ENCODE measurements around the gene TSGA10.
"Not testable (repeated sequence)": the region's sequence is repeated elsewhere in the genome, so short reads cannot be mapped to it uniquely, and the experiment has no call there.

Gene TSGA10

GRCh38 chr2:99152199-99152895 lies 2.4 kb downstream of the TSGA10 start:
- DNase-seq, result no peak

DNA sequence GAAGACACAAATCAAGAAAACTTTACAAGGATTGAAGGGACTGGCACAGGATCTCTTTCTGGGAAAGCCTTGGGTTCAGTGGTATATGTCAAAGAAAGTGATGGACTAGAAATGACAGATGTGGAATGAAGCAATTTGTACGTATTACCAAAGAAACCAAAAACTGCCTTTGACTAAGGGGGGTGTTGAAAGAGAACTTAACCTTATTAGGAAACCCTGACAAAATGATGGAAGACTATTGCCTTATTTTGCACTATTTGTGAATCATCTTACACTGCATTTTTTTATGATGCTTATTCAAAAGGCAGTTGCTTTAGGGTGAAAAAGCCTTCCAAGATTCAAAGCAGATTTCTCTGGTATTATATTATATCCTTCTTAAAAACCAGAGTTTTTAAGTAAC lies 4.0 kb downstream of the TSGA10 start:
- DNase-seq, result no peak

- DNase-seq, result peak; percentile 70
Measured at GRCh38 chr2:99141110-99142108, 13.3 kb downstream of the TSGA10 start, which contains the start of gene C2orf15. Gene C2orf15 (plus strand): TSS chr2:99141707. CDS start chr2:99150559, 8,852 bp downstream.

DNA sequence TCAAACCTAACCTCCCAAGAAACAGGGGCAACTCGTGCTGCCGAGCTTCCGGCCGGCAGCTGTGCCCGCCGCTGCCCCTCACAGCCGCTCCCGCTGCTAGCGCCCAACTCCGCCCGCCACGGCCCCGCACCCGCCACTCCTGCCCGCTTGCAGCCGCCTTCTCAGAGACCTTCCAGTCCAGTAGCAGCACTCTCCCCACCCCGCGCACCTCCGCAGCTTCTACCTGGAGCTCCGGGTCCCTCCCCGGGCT lies 14.0 kb downstream of the TSGA10 start:
- no peak for DNase-seq

GRCh38 chr2:99140056-99140859 lies 14.5 kb downstream of the TSGA10 start:
- DNase-seq, result no peak

DNA sequence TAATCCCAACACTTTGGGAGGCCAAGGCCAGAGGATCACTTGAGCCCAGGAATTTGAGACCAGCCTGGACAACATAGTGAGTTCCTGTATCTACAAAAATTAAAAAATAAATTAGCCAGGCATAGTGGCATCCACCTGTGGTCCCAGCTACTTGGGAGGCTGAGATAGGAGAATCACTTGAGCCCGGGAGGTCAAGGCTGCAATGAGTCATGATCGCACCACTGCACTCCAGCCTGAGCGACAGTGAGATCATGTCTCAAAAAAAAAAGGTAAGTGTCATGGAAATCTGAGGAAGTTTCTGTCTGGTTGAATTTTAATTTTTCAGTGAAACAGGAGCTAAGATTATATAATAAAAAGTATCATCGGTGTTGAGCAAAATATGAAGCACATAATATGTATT lies 15.7 kb downstream of the TSGA10 start:
- no peak for DNase-seq

- DNase-seq, result not testable (repeated sequence)
Measured at GRCh38 chr2:99135044-99135556, 19.6 kb downstream of the TSGA10 start.

- DNase-seq, result no peak
Measured at GRCh38 chr2:99127981-99128380, 26.8 kb downstream of the TSGA10 start.

- DNase-seq, result no peak
Measured at GRCh38 chr2:99112617-99113016, 42.1 kb downstream of the TSGA10 start.

DNA sequence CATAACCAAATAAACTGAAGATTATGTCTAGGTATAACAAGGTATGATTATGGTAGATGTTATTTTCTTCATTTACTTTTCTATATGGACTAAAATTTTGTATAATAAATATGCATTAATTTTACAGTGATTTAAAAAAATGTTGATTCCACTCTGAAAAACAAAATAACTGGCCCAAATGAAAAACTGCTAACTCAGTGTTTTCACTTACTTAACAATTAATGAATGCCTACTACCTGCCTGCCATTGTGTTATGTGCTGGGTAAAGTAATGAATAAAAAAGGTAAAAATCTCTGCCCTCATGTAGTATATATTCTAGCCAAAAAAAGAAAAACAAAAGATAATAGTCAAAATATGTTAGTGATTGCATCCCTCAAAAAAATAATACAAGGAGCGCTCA lies 42.8 kb downstream of the TSGA10 start:
- no peak for DNase-seq

DNA sequence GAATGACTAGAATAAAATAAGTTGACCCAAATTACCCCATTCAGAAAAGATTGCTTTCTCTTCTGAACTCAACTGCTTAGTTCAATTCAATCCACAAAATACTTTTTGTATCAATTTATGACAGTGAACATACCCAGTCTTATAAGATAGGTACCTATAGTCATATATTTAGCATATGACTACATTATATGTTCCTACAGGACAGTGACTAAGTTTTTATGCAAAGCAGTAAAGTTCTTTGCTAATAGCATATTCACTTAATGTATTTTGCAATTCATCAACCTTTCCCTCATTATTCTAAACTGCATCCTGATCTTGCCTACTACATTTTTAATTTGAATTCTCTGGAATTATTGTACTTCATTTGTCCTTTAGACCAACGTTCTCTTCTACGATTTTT lies 43.5 kb downstream of the TSGA10 start:
- no peak for DNase-seq

DNA sequence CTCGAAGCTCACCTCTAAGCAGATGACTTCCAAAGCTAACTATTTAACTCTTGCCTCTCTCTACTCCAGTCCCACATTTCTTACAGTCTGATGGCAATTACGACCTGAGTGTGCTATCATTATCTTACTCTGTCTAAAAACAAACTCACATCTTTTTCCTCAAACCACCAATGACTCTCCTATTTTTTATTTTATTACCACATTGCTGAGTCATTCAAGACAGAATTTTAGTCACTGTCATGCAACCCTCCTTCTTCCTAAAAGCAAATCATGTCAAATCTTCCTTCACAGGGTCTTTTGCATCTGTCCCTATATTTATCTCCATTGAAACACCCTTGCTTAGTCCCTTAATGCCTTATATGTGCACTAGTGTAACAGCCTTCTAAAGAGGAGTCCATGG lies 47.8 kb downstream of the TSGA10 start:
- DNase-seq, result no peak

DNA sequence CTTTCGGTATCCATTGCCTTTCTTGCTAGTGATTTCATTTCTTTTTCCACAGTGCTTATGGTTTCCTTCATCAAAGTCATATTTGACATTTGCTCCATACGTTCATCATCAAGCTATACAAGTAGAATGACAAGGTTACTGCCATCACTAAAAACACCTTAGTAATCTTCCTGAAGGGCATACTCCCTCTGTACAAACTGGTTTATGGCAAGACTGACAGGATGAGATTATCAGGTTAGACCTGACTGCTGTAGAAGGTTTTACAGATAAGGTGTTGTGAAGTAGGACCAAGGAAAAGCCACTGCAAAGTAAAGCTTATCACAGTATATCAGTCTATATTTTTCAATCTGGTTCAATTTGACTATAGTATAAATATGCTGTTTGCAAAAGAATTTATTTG lies 50.7 kb downstream of the TSGA10 start:
- no peak for DNase-seq

GRCh38 chr2:99101697-99102096 lies 53.0 kb downstream of the TSGA10 start:
- no peak for DNase-seq

DNA sequence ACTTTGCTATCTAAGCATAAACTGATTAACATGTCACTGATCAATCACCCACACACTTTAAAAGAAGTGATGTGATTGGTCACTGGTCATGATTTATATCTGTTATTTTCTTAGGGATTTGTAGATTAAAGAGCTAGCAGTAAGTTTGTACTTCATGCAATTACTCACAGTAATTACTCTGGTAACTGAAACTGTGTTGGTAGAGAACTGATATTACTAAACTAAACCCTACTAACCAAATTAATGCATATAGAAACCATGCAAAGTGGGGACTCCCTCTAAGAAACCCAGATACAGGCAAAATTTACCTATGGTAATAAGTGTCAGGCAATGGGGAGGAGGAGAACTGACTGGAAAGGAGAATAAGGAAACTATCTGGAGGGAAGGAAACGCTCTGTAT lies 58.0 kb downstream of the TSGA10 start:
- DNase-seq, result no peak

DNA sequence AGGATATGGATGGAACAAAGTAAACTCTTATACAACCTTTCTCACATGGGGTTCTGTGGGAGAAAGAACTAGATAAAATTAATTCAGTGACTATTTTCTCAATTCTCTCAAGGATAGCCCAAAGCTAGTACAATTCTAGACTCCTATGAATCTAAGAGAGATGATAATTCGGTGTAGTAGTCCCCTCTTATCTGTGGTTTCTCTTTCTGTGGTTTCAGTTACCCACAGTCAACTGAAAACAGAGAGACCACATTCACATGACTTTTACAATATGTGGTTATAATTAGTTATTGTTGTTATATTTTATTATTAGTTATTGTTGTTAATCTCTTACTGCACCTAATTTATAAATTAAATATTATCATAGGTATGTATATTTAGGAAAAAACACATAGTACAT lies 66.7 kb downstream of the TSGA10 start:
- DNase-seq, result no peak

- DNase-seq, result no peak
Measured at GRCh38 chr2:99086385-99086784, 68.4 kb downstream of the TSGA10 start.

- DNase-seq, result no peak
Measured at GRCh38 chr2:99085421-99085820, 69.3 kb downstream of the TSGA10 start.

- DNase-seq, result no peak
Measured at GRCh38 chr2:99084256-99084655, 70.5 kb downstream of the TSGA10 start.

GRCh38 chr2:99081891-99082290 lies 72.9 kb downstream of the TSGA10 start:
- no peak for DNase-seq

- DNase-seq, result no peak
Measured at GRCh38 chr2:99079226-99079625, 75.5 kb downstream of the TSGA10 start.

DNA sequence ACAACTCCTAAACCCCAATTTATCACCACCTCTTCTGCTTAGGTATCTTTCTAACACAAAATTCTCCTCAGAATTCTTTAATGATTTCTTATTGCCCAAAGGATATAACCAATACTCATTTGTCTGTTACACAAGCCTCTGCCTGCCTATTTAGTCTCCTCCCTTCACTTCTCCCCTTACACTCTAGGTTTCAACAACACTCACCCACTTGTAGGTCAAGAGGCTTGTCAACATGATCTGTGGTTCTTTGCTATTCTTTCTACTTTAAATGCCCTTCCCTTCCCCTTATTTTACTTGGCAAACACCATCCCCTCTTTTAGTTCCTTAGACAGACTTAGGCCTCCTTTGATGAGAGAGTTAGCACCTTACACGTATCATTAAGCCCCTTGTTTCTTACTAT lies 82.2 kb downstream of the TSGA10 start:
- no peak for DNase-seq

All from KG1 (cell line).